Measurements from ENCODE around the gene NR2F6.
"Not testable (repeated sequence)": the region's sequence is repeated elsewhere in the genome, so short reads cannot be mapped to it uniquely, and the experiment has no call there.

- TF ChIP-seq RAD21 (conservative IDR thresholded peaks at IDR 0.05 in 1 of 2, IDR thresholded peaks at IDR 0.05 in 1 of 2); MYC (IDR thresholded peaks at IDR 0.05; ENCODE audit: borderline replicate concordance, low read length); CTCF (IDR thresholded peaks at IDR 0.05); REST (IDR thresholded peaks at IDR 0.05); EP300 (IDR thresholded peaks at IDR 0.05); CBX8 (IDR thresholded peaks at IDR 0.05); ZFP36 (IDR thresholded peaks at IDR 0.05; ENCODE audit: borderline replicate concordance, partially characterized antibody); EHMT2 (IDR thresholded peaks at IDR 0.05; ENCODE audit: low read depth); USF2 (IDR thresholded peaks at IDR 0.05); ESRRA (IDR thresholded peaks at IDR 0.05; ENCODE audit: borderline replicate concordance, low read length); JUN (IDR thresholded peaks at IDR 0.05): not testable (repeated sequence)
Observed at GRCh38 chr19:17274892-17275291, 29.2 kb upstream of the NR2F6 start.

All from A549 (cell line).